Transverse colon (tissue), 4 donors: Measurements from ENCODE around the gene NCOA1.
"Not testable (repeated sequence)": the region's sequence is repeated elsewhere in the genome, so short reads cannot be mapped to it uniquely, and the experiment has no call there.

Experiments
- POLR2AphosphoS5 ChIP-seq, 3 donors: sonication (generic); formaldehyde crosslinking; IDR thresholded peaks; one replicate each; pipeline ENCODE4 v1.6.1; 2016; ENCODE audit warnings: antibody characterized with exemption in 3 of 3
- TF ChIP-seq, protein P1 (sequence below), 5 experiments: fragments of 200-600 bp in 3 of 5; fragments of 450-650 bp in 2 of 5; sonication (generic) in 3 of 5; IDR thresholded peaks; 1 replicate in 2 of 5; 2 replicates in 3 of 5; pipeline ENCODE4 v1.5.1; 2016 to 2017; ENCODE audit warnings: antibody characterized with exemption in 5 of 5, inconsistent platforms in 3 of 5, mild to moderate bottlenecking in 2 of 5, moderate library complexity in 1 of 5

DNA sequence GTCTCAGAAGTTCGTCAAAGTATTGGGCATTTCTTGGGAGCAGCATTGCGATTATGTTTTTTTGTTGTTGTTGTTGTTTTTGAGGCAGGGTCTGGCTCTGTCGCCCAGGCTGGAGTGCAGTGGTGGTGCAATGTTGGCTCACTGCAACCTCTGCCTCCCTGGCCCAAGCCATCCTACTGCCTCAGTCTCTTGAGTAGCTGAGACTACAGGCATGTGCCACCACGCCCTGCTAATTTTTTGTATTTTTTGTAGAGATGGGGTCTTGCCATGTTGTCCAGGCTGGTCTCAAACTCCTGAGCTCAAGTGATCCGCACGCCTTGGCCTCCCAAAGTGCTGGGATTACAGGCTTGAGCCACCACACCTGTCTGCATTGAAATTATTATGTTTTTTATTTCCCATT is 109.1 kb downstream of the NCOA1 start:
- TF ChIP-seq, protein P1, sequence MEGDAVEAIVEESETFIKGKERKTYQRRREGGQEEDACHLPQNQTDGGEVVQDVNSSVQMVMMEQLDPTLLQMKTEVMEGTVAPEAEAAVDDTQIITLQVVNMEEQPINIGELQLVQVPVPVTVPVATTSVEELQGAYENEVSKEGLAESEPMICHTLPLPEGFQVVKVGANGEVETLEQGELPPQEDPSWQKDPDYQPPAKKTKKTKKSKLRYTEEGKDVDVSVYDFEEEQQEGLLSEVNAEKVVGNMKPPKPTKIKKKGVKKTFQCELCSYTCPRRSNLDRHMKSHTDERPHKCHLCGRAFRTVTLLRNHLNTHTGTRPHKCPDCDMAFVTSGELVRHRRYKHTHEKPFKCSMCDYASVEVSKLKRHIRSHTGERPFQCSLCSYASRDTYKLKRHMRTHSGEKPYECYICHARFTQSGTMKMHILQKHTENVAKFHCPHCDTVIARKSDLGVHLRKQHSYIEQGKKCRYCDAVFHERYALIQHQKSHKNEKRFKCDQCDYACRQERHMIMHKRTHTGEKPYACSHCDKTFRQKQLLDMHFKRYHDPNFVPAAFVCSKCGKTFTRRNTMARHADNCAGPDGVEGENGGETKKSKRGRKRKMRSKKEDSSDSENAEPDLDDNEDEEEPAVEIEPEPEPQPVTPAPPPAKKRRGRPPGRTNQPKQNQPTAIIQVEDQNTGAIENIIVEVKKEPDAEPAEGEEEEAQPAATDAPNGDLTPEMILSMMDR (IDR thresholded peaks at IDR 0.05): not testable (repeated sequence)
- not testable (repeated sequence) for TF ChIP-seq POLR2AphosphoS5 (IDR thresholded peaks at IDR 0.05)
